Measurements from ENCODE around the gene BRSK2. TPM values are rescaled to one million over a fixed set of nuclear protein-coding genes. Genes with fewer than 3 reads are reported as not detected.

BRSK2 gene
- polyA plus RNA-seq, 1 of the 3 experiments (the other 2 are of a cell fraction), result 0.64 TPM

DNA sequence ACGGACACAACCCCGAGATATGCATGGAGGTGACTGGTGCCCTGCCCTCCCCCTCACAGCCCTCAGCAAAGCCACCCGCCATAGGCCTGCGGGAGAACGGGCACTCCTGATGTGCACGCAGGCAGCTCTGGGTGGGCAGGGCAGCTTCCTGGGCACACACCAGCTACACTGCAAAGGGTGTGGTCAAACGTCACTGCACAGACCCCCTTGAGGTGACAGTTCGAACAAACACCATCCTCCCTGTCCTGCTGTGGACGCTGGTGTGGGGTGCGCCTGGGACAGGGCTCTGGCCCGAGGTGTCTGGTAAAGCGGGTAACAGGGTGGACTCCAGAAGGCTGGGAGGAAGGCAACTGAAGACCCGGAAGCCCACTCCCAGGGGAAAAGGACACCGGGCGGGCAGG is 118.8 kb downstream of the BRSK2 start:
- H3K4me3 ChIP-seq (ENCODE audit: low read depth in 2 of 2, low read length in 1 of 2), result no peak overlapping the region
- H4K20me1 ChIP-seq (ENCODE audit: insufficient read depth), result peaks cover 85% of the 10 kb centered on the region
- no peaks in the 10 kb centered on the region for H3K9me3 ChIP-seq
- no peaks in the 10 kb centered on the region for H3K27me3 ChIP-seq (ENCODE audit: insufficient read depth)
- H3K4me2 ChIP-seq, result no peak overlapping the region
- ChIA-PET POLR2A (no interaction called here), CTCF (interaction anchor here (1.3 kb wide), 1 partner anchor 198 kb away, joined by 3 read pairs; no protein-coding TSS in a partner anchor)
- H3K4me1 ChIP-seq (ENCODE audit: control insufficient read depth in 1 of 2, insufficient read depth in 2 of 2, low read depth in 1 of 2, low read length in 1 of 2), result peaks cover 0 to 36% of the 10 kb centered on the region in 2 experiments; a peak in 1 of 4 replicates
- TF ChIP-seq, protein P1, sequence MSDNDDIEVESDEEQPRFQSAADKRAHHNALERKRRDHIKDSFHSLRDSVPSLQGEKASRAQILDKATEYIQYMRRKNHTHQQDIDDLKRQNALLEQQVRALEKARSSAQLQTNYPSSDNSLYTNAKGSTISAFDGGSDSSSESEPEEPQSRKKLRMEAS (IDR thresholded peaks at IDR 0.05; ENCODE audit: low read depth), result no peak
- TF ChIP-seq EP300 (IDR thresholded peaks at IDR 0.05; ENCODE audit: borderline replicate concordance in 1 of 2, low read depth in 1 of 2, low read length in 1 of 2), result no peak
- no peak for TF ChIP-seq NRF1 (IDR thresholded peaks at IDR 0.05; ENCODE audit: low read depth, low read length)
- TF ChIP-seq, protein P2, sequence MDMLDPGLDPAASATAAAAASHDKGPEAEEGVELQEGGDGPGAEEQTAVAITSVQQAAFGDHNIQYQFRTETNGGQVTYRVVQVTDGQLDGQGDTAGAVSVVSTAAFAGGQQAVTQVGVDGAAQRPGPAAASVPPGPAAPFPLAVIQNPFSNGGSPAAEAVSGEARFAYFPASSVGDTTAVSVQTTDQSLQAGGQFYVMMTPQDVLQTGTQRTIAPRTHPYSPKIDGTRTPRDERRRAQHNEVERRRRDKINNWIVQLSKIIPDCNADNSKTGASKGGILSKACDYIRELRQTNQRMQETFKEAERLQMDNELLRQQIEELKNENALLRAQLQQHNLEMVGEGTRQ (IDR thresholded peaks at IDR 0.05; ENCODE audit: borderline replicate concordance, low read depth, low read length), result no peak
- TF ChIP-seq RFX5 (IDR thresholded peaks at IDR 0.05; ENCODE audit: low read length), result no peak
- no peak for TF ChIP-seq NFIC (IDR thresholded peaks at IDR 0.05; ENCODE audit: borderline replicate concordance)
- TF ChIP-seq JUND (IDR thresholded peaks at IDR 0.05), result no peak
- no peak for TF ChIP-seq YY1 (IDR thresholded peaks at IDR 0.05; ENCODE audit: low read depth)
- TF ChIP-seq CHD2 (IDR thresholded peaks at IDR 0.05; ENCODE audit: low read length, partially characterized antibody), result no peak
- TF ChIP-seq, protein P3, sequence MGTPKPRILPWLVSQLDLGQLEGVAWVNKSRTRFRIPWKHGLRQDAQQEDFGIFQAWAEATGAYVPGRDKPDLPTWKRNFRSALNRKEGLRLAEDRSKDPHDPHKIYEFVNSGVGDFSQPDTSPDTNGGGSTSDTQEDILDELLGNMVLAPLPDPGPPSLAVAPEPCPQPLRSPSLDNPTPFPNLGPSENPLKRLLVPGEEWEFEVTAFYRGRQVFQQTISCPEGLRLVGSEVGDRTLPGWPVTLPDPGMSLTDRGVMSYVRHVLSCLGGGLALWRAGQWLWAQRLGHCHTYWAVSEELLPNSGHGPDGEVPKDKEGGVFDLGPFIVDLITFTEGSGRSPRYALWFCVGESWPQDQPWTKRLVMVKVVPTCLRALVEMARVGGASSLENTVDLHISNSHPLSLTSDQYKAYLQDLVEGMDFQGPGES (IDR thresholded peaks at IDR 0.05; ENCODE audit: low read depth, low read length), result no peak
- TF ChIP-seq GABPA (IDR thresholded peaks at IDR 0.05; ENCODE audit: low read depth), result no peak
- no peak for TF ChIP-seq FOXJ3 (CRISPR knock-in tag; IDR thresholded peaks at IDR 0.05)
- no peak for TF ChIP-seq SMC3 (IDR thresholded peaks at IDR 0.05; ENCODE audit: low read depth, low read length)
- TF ChIP-seq MXI1 (IDR thresholded peaks at IDR 0.05; ENCODE audit: low read depth, low read length), result no peak
- TF ChIP-seq TAF1 (IDR thresholded peaks at IDR 0.05; ENCODE audit: borderline replicate concordance, low read depth, low read length), result no peak
- TF ChIP-seq, protein P4, sequence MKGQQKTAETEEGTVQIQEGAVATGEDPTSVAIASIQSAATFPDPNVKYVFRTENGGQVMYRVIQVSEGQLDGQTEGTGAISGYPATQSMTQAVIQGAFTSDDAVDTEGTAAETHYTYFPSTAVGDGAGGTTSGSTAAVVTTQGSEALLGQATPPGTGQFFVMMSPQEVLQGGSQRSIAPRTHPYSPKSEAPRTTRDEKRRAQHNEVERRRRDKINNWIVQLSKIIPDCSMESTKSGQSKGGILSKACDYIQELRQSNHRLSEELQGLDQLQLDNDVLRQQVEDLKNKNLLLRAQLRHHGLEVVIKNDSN (IDR thresholded peaks at IDR 0.05; ENCODE audit: borderline replicate concordance, low read depth), result no peak
- no peak for TF ChIP-seq TEAD4 (IDR thresholded peaks at IDR 0.05; ENCODE audit: borderline replicate concordance, insufficient read depth)
- no peak for TF ChIP-seq RCOR1 (IDR thresholded peaks at IDR 0.05; ENCODE audit: low read length)
- H2AFZ ChIP-seq (ENCODE audit: low read depth), result no peak overlapping the region
- no peaks in the 10 kb centered on the region for H3K9me2 ChIP-seq
- H3K9ac ChIP-seq, result no peak overlapping the region
- peaks cover 4% of the 10 kb centered on the region for H3F3A ChIP-seq (replicated peaks; ENCODE audit: insufficient read depth)
- 74% methylated on average over 4 of the region's 15 CpGs for WGBS (ENCODE audit: low lambda C conversion rate)
- DNase-seq, result no peak
- no peaks in the 10 kb centered on the region for H3K36me3 ChIP-seq (replicated peaks in 1 of 2; ENCODE audit: control insufficient read depth in 1 of 2, insufficient read depth in 2 of 2, low read length in 1 of 2)
- H3K79me2 ChIP-seq (ENCODE audit: insufficient read depth), result peaks cover 58% of the 10 kb centered on the region; the same call in 1 of the 2 replicates
- no peak overlapping the region for H3K27ac ChIP-seq (ENCODE audit: low read depth in 2 of 2, low read length in 1 of 2)
